Measurements from ENCODE around the gene ARSI.
A peak's percentile ranks its signal among the peaks of the same experiment; 100 is the strongest.

ARSI gene

GRCh38 chr5:150293091-150293941 lies 9.4 kb downstream of the ARSI start:
- no peak for DNase-seq

GRCh38 chr5:150291388-150292385 lies 11.0 kb downstream of the ARSI start:
- no peak for DNase-seq

GRCh38 chr5:150289551-150290390 lies 12.9 kb downstream of the ARSI start, which contains the start of gene CAMK2A:
CAMK2A (minus strand) TSS chr5:150289773; CDS start chr5:150289625, 148 bp downstream.
- DNase-seq: peak; percentile 59

GRCh38 chr5:150288791-150289190 lies 13.9 kb downstream of the ARSI start:
- DNase-seq: no peak

- DNase-seq: no peak
Measured at GRCh38 chr5:150288361-150288760, 14.3 kb downstream of the ARSI start.

- DNase-seq: no peak
Measured at GRCh38 chr5:150286820-150287219, 15.9 kb downstream of the ARSI start.

GRCh38 chr5:150285114-150285513 lies 17.6 kb downstream of the ARSI start:
- no peak for DNase-seq

- DNase-seq: no peak
Measured at GRCh38 chr5:150284311-150284710, 18.4 kb downstream of the ARSI start.

GRCh38 chr5:150283904-150284303 lies 18.8 kb downstream of the ARSI start:
- no peak for DNase-seq

GRCh38 chr5:150281987-150282386 lies 20.7 kb downstream of the ARSI start:
- DNase-seq: no peak

- DNase-seq: no peak
Measured at GRCh38 chr5:150279330-150280020, 23.2 kb downstream of the ARSI start.

- no peak for DNase-seq
Measured at GRCh38 chr5:150278916-150279315, 23.8 kb downstream of the ARSI start.

GRCh38 chr5:150278046-150278730 lies 24.5 kb downstream of the ARSI start:
- DNase-seq: no peak

- no peak for DNase-seq
Measured at GRCh38 chr5:150277043-150277442, 25.7 kb downstream of the ARSI start.

- no peak for DNase-seq
Measured at GRCh38 chr5:150274811-150275210, 27.9 kb downstream of the ARSI start.

- no peak for DNase-seq
Measured at GRCh38 chr5:150272531-150272930, 30.2 kb downstream of the ARSI start.

- no peak for DNase-seq
Measured at GRCh38 chr5:150271923-150272322, 30.8 kb downstream of the ARSI start.

- no peak for DNase-seq
Measured at GRCh38 chr5:150271296-150271692, 31.4 kb downstream of the ARSI start.

GRCh38 chr5:150270541-150271295 lies 32.0 kb downstream of the ARSI start:
- DNase-seq: no peak

- no peak for DNase-seq
Measured at GRCh38 chr5:150266871-150267291, 35.8 kb downstream of the ARSI start.
